HepG2 (cell line): Measurements from ENCODE around the gene SLC29A1. TPM values are rescaled to one million over a fixed set of nuclear protein-coding genes. Genes with fewer than 3 reads are reported as not detected.

ENCODE experiments used
- AFF4 ChIP-seq: sonication (generic); formaldehyde crosslinking; IDR thresholded peaks from 2 replicates; pipeline ENCODE4 v1.4.0; 2020; ENCODE audit warnings: missing genetic modification reagents
- ASH2L ChIP-seq: fragments of 300-600, 200-600 bp; sonication (generic); IDR thresholded peaks from 2 replicates; pipeline ENCODE4 v1.7.0; 2017; ENCODE audit warnings: low read depth, mild to moderate bottlenecking, moderate library complexity, mixed read lengths, low read length; ENCODE audit not compliant: insufficient read length
- DMAP1 ChIP-seq: IDR thresholded peaks from 2 replicates; pipeline ENCODE4 v1.6.1; 2016
- GTF2F1 ChIP-seq: fragments of 150-350 bp; IDR thresholded peaks from 2 replicates; pipeline ENCODE4 v1.6.1; 2014; ENCODE audit warnings: low read length
- HMG20A ChIP-seq: IDR thresholded peaks from 2 replicates; pipeline ENCODE4 v1.6.1; 2016; ENCODE audit warnings: borderline replicate concordance
- REL ChIP-seq: sonication (generic); formaldehyde crosslinking; conservative IDR thresholded peaks from 2 replicates; pipeline ENCODE4 v1.8.0; 2022; ENCODE audit warnings: mild to moderate bottlenecking, missing genetic modification reagents, moderate library complexity
- RFX5 ChIP-seq: IDR thresholded peaks from 2 replicates; pipeline ENCODE4 v1.6.1; 2011; ENCODE audit warnings: low read depth, low read length, improper control_type of control experiment
- TAF15 ChIP-seq: fragments of 200-400 bp; formaldehyde crosslinking; IDR thresholded peaks from one replicate; pipeline ENCODE4 v1.6.1; 2018; ENCODE audit warnings: mild to moderate bottlenecking, low read depth, low read length; ENCODE audit not compliant: poor library complexity, severe bottlenecking
- TP53 ChIP-seq: sonication (generic); formaldehyde crosslinking; conservative IDR thresholded peaks from 2 replicates; pipeline ENCODE4 v1.4.0; 2020; ENCODE audit warnings: missing genetic modification reagents
- ZFY ChIP-seq: sonication (generic); formaldehyde crosslinking; IDR thresholded peaks from 2 replicates; pipeline ENCODE4 v1.4.0; 2020; ENCODE audit warnings: missing genetic modification reagents
- ZNF510 ChIP-seq: sonication (generic); formaldehyde crosslinking; IDR thresholded peaks from 2 replicates; pipeline ENCODE4 v1.4.0; 2020; ENCODE audit warnings: low read depth, mild to moderate bottlenecking, missing genetic modification reagents
- polyA plus RNA-seq, 8 experiments: library from polyadenylated mRNA; depleted of rRNA in 3 of 8; stranded (reverse) in 7 of 8; unstranded in 1 of 8; fragments of >200 nt; fragmentation: Illumina TruSeq in 4 of 8; extraction: Trizol in 4 of 8; gene quantifications; 2 replicates each; pipeline versions ENCODE4 v1.2.1 to v1.2.3, GENCODE V29; 2011 to 2016; ENCODE audit warnings: low read depth in 4 of 8, missing spikeins in 1 of 8, mixed read lengths in 1 of 8; ENCODE audit not compliant: insufficient read depth in 1 of 8
- total RNA-seq, 5 experiments: library from RNA; depleted of rRNA; stranded (reverse); fragments of >200 nt; fragmentation: Illumina TruSeq; extraction: Trizol; gene quantifications; 2 replicates each; pipeline ENCODE4 v1.2.3, GENCODE V29; 2016; ENCODE audit warnings: low read depth in 1 of 5

The SLC29A1 gene
- total and polyA plus RNA-seq, 2 of the 13 experiments (the other 11 are each of a cell fraction or from before 2014, with no cell fraction given) = 43.2 to 106 TPM

GRCh38 chr6:44224029-44224964 is 902 bp downstream of the SLC29A1 start (continued):
- TF ChIP-seq AFF4 (CRISPR knock-in tag) (no peak), TP53 (CRISPR knock-in tag) (no peak), ZFY (no peak), RFX5 (no peak), ASH2L (no peak), REL (no peak), DMAP1 (CRISPR knock-in tag) (no peak), ZNF510 (peak; percentile 39; the same call in 1 of the 2 replicates), HMG20A (CRISPR knock-in tag) (0 out of 2 replicates have a peak, but pooled peaks have one; percentile 8), TAF15 (no peak), GTF2F1 (no peak)
